HepG2 (cell line): ENCODE measurements around the gene JOSD2. TPM values are rescaled to one million over a fixed set of nuclear protein-coding genes. Genes with fewer than 3 reads are reported as not detected.

Experiments
- ATAC-seq: fragments of 200-7000 bp; cut with Tn5 transposase; 3 replicates; pipeline ENCODE4 v1.9.1; 2020; ENCODE audit warnings: mild to moderate bottlenecking, moderate library complexity
- BruUV-seq: library from RNA; stranded (reverse); fragments of 400-500 nt; replicated peaks from 2 replicates; lab custom pipeline; 2021; lab: Mats Ljungman, UMichigan
- CTCF ChIA-PET: fragments of 300-600 bp; formaldehyde crosslinking; extraction: SDS; loops from one replicate; lab custom pipeline; 2021; ENCODE audit warnings: low total read pairs, inconsistent platforms, low intra/inter-chr PET ratio; lab: Yijun Ruan, JAX
- POLR2A ChIA-PET: fragments of 350-600 bp; sonication (Branson Sonifier 250); formaldehyde crosslinking; loops from one replicate; lab custom pipeline; 2020; ENCODE audit warnings: antibody characterized with exemption, inconsistent platforms; lab: Yijun Ruan, JAX
- DNase-seq: peaks from one replicate; pipeline ENCODE4 v3.0.0-alpha.2; 2015; ENCODE audit warnings: low spot score
- FAIRE-seq: peaks from 3 replicates; lab custom pipeline; 2011; peaks lifted over from hg19 to GRCh38; lab: Jason Lieb, UNC
- H2AFZ ChIP-seq: one replicate; pipeline ENCODE4 v1.6.1; 2011; ENCODE audit warnings: low read length, inconsistent platforms
- H3K27ac ChIP-seq: fragments of 300-600 bp; 3 replicates; pipeline ENCODE4 v1.8.0; 2011; ENCODE audit warnings: mixed run types, mild to moderate bottlenecking, mixed read lengths, low read length, inconsistent platforms; ENCODE audit not compliant: insufficient read depth; ENCODE audit errors: extremely low read length
- H3K27me3 ChIP-seq, 2 experiments: fragments of 200-600 bp in 1 of 2; 2 replicates in 1 of 2; 3 replicates in 1 of 2; pipeline versions ENCODE4 v1.6.0 to v1.8.0; 2011; ENCODE audit warnings: low read length in 2 of 2, mild to moderate bottlenecking in 2 of 2, moderate library complexity in 2 of 2, inconsistent platforms in 1 of 2; ENCODE audit not compliant: insufficient read depth in 2 of 2, control insufficient read depth in 1 of 2
- H3K36me3 ChIP-seq, 2 experiments: fragments of 200-600 bp in 1 of 2; replicated peaks in 1 of 2; 2 replicates in 1 of 2; 3 replicates in 1 of 2; pipeline versions ENCODE4 v1.5.1 to v1.8.0; 2011; ENCODE audit warnings: low read length in 2 of 2, inconsistent platforms in 1 of 2; ENCODE audit not compliant: insufficient read depth in 2 of 2, control insufficient read depth in 1 of 2
- H3K4me1 ChIP-seq: 2 replicates; pipeline ENCODE4 v1.5.1; 2012; ENCODE audit warnings: low read length, inconsistent platforms; ENCODE audit not compliant: insufficient read depth
- H3K4me2 ChIP-seq: 2 replicates; pipeline ENCODE4 v1.6.0; 2011; ENCODE audit warnings: low read depth, low read length, inconsistent platforms
- H3K4me3 ChIP-seq, 3 experiments: fragments of 200-600 bp in 1 of 3; sonication (generic), shearing (Covaris generic) in 1 of 3; replicated peaks in 1 of 3; 2 replicates each; pipeline ENCODE4 v1.5.1; 2011 to 2016; ENCODE audit warnings: low read length in 3 of 3, inconsistent platforms in 2 of 3, low read depth in 2 of 3, mild to moderate bottlenecking in 2 of 3, control low read depth in 1 of 3, mixed read lengths in 1 of 3; ENCODE audit not compliant: insufficient read depth in 1 of 3
- H3K79me2 ChIP-seq: one replicate; pipeline ENCODE4 v1.6.1; 2011; ENCODE audit warnings: low read length, inconsistent platforms; ENCODE audit not compliant: insufficient read depth
- H3K9ac ChIP-seq: 2 replicates; pipeline ENCODE4 v1.6.0; 2011; ENCODE audit warnings: mild to moderate bottlenecking, low read depth, low read length, inconsistent platforms; ENCODE audit not compliant: insufficient read depth
- H3K9me3 ChIP-seq: 2 replicates; pipeline ENCODE4 v1.5.1; 2012; ENCODE audit warnings: mild to moderate bottlenecking, low read length
- H4K20me1 ChIP-seq: 2 replicates; pipeline ENCODE4 v1.6.0; 2011; ENCODE audit warnings: inconsistent platforms, mild to moderate bottlenecking, low read length, moderate library complexity; ENCODE audit not compliant: insufficient read depth
- CCDC6 ChIP-seq: sonication (generic); formaldehyde crosslinking; IDR thresholded peaks from 2 replicates; pipeline ENCODE4 v1.8.1; 2022; ENCODE audit warnings: mild to moderate bottlenecking, missing genetic modification reagents, moderate library complexity
- FOXA1 ChIP-seq, 2 experiments: fragments of 450-650 bp in 1 of 2; sonication (generic) in 1 of 2; formaldehyde crosslinking in 1 of 2; IDR thresholded peaks; 2 replicates each; pipeline versions ENCODE4 v1.4.0 to v1.6.1; 2016 to 2020; ENCODE audit warnings: missing genetic modification reagents in 1 of 2
- HOXA3 ChIP-seq: sonication (generic); formaldehyde crosslinking; IDR thresholded peaks from 2 replicates; pipeline ENCODE4 v1.5.0; 2020; ENCODE audit warnings: missing genetic modification reagents
- MAZ ChIP-seq, 2 experiments: sonication (generic) in 1 of 2; formaldehyde crosslinking in 1 of 2; IDR thresholded peaks; 2 replicates each; pipeline versions ENCODE4 v1.5.0 to v1.6.1; 2012 to 2020; ENCODE audit warnings: low read depth in 2 of 2, mild to moderate bottlenecking in 2 of 2, borderline replicate concordance in 1 of 2, improper control_type of control experiment in 1 of 2, low read length in 1 of 2, missing genetic modification reagents in 1 of 2, moderate library complexity in 1 of 2
- NR2F6 ChIP-seq, 2 experiments: IDR thresholded peaks; 2 replicates each; pipeline ENCODE4 v1.6.1; 2016; ENCODE audit warnings: antibody characterized with exemption in 1 of 2, mild to moderate bottlenecking in 1 of 2
- RXRA ChIP-seq: sonication (generic); formaldehyde crosslinking; IDR thresholded peaks from 2 replicates; pipeline ENCODE4 v1.5.1; 2020; ENCODE audit warnings: missing genetic modification reagents
- SALL1 ChIP-seq: sonication (generic); formaldehyde crosslinking; IDR thresholded peaks from 2 replicates; pipeline ENCODE4 v1.8.0; 2022; ENCODE audit warnings: mild to moderate bottlenecking, missing genetic modification reagents
- SMC3 ChIP-seq: IDR thresholded peaks from 2 replicates; pipeline ENCODE4 v1.6.1; 2011; ENCODE audit warnings: low read length, improper control_type of control experiment
- STAG1 ChIP-seq: sonication (generic); formaldehyde crosslinking; IDR thresholded peaks from 2 replicates; pipeline ENCODE4 v1.4.0; 2020; ENCODE audit warnings: missing genetic modification reagents
- XRCC5 ChIP-seq: fragments of 200-400 bp; formaldehyde crosslinking; optimal IDR thresholded peaks from 2 replicates; pipeline ENCODE3; 2017; ENCODE audit warnings: mild to moderate bottlenecking, low read length
- ZC3H4 ChIP-seq: sonication (generic); formaldehyde crosslinking; IDR thresholded peaks from 2 replicates; pipeline ENCODE4 v1.4.0; 2020; ENCODE audit warnings: missing genetic modification reagents, borderline replicate concordance
- ZIK1 ChIP-seq: sonication (generic); formaldehyde crosslinking; IDR thresholded peaks from 2 replicates; pipeline ENCODE4 v1.5.0; 2020; ENCODE audit warnings: mild to moderate bottlenecking, low read depth, missing genetic modification reagents, borderline replicate concordance
- ZNF547 ChIP-seq: sonication (generic); formaldehyde crosslinking; IDR thresholded peaks from 2 replicates; pipeline ENCODE4 v1.5.1; 2020; ENCODE audit warnings: mild to moderate bottlenecking, missing genetic modification reagents
- ZSCAN9 ChIP-seq: IDR thresholded peaks from 2 replicates; pipeline ENCODE4 v1.6.1; 2016; ENCODE audit warnings: borderline replicate concordance
- WGBS: methylation state at CpG from one replicate; pipeline ENCODE4 v1.1.6; 2017; ENCODE audit warnings: low lambda C conversion rate; 5-methylcytosine and 5-hydroxymethylcytosine counted together
- in situ Hi-C: cut with HindIII; loops from 2 replicates; pipeline ENCODE4 v1.10.0; 2017; ENCODE audit warnings: low pct_unique_long_range_greater_than_20kb; ENCODE audit not compliant: extremely low pct_ligation_motif_present
- intact Hi-C: fragments of 100-400 bp; cut with micrococcal nuclease; formaldehyde crosslinking; loops from one replicate; pipeline ENCODE4 v1.10.0; 2022; ENCODE audit not compliant: unreplicated experiment
- polyA plus RNA-seq, 8 experiments: library from polyadenylated mRNA; depleted of rRNA in 3 of 8; stranded (reverse) in 7 of 8; unstranded in 1 of 8; fragments of >200 nt; fragmentation: Illumina TruSeq in 4 of 8; extraction: Trizol in 4 of 8; gene quantifications; 2 replicates each; pipeline versions ENCODE4 v1.2.1 to v1.2.3, GENCODE V29; 2011 to 2016; ENCODE audit warnings: low read depth in 4 of 8, missing spikeins in 1 of 8, mixed read lengths in 1 of 8; ENCODE audit not compliant: insufficient read depth in 1 of 8
- total RNA-seq, 5 experiments: library from RNA; depleted of rRNA; stranded (reverse); fragments of >200 nt; fragmentation: Illumina TruSeq; extraction: Trizol; gene quantifications; 2 replicates each; pipeline ENCODE4 v1.2.3, GENCODE V29; 2016; ENCODE audit warnings: low read depth in 1 of 5

JOSD2 gene
- total and polyA plus RNA-seq, 2 of the 13 experiments (the other 11 are each of a cell fraction or from before 2014, with no cell fraction given): 2.0 to 4.1 TPM

DNA sequence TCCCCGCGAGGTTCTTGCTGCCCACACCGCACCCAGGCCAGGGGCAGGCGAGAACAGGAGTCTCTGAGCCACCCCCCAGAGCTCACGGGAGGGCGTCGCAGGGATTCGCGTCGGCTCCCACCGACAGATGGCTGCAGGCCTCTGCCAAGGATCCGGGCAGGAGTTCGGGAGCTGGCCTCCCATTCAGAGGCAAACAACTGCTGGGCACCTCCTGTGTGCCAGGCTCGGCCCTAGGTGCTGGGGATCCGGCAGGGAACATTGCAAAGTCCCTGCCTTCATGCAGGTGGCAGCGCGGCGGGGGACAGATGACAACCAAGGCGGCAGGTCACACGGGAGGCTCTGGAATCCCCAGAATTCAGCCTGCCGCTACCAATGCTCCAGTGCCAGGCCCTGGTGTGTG is 32.0 kb upstream of the JOSD2 start:
- no peak for FAIRE-seq
- ChIA-PET CTCF (no interaction called here), POLR2A (interaction anchor here (1.7 kb wide), 1 partner anchor 13 kb away, joined by 5 read pairs; no protein-coding TSS in a partner anchor)
- BruUV-seq: no TSS peak
- no peaks in the 10 kb centered on the region for H3K4me1 ChIP-seq
- H3K9ac ChIP-seq: no peak overlapping the region
- intact Hi-C loops: no loop called here
- no peak overlapping the region for H2AFZ ChIP-seq
- no peak overlapping the region for H3K4me3 ChIP-seq
- ATAC-seq: no peak
- TF ChIP-seq FOXA1 (IDR thresholded peaks at IDR 0.05) (no peak), FOXA1 (CRISPR knock-in tag; IDR thresholded peaks at IDR 0.05) (no peak)
- TF ChIP-seq, all 625 proteins: peak for 0
- H3K9me3 ChIP-seq: no peaks in the 10 kb centered on the region
- in situ Hi-C loops: loop anchor here (10.0 kb wide), 1 partner anchor 242 kb away; no protein-coding TSS in a partner anchor
- H4K20me1 ChIP-seq: no peaks in the 10 kb centered on the region
- H3K4me2 ChIP-seq: no peak overlapping the region
- no peak overlapping the region for H3K27ac ChIP-seq
- no peak for DNase-seq
- no peaks in the 10 kb centered on the region for H3K36me3 ChIP-seq
- 0% methylated on average over 1 of the region's 21 CpGs for WGBS
- peaks cover 0 to 11% of the 10 kb centered on the region in 2 experiments; a peak in 3 of 5 replicates for H3K27me3 ChIP-seq
- H3K79me2 ChIP-seq: no peaks in the 10 kb centered on the region

- WGBS: 13% methylated on average over 10 of the region's 15 CpGs
- Histone ChIP-seq H3K36me3 (no peaks in the 10 kb centered on the region), H3K27ac (no peak overlapping the region), H3K4me2 (no peak overlapping the region), H3K9ac (no peak overlapping the region), H3K4me1 (no peaks in the 10 kb centered on the region), H4K20me1 (no peaks in the 10 kb centered on the region), H2AFZ (no peak overlapping the region), H3K9me3 (no peaks in the 10 kb centered on the region), H3K4me3 (no peak overlapping the region), H3K27me3 (peaks cover 0 to 14% of the 10 kb centered on the region in 2 experiments; a peak in 1 of 5 replicates), H3K79me2 (no peaks in the 10 kb centered on the region)
- CTCF ChIA-PET: interaction anchor here (1.5 to 2.0 kb wide), 3 partner anchors 19 to 246 kb away, joined by 4 to 14 read pairs (median 9); no protein-coding TSS in a partner anchor
- BruUV-seq: no TSS peak
- ATAC-seq (peak; percentile 93), DNase-seq (peak; percentile 65), FAIRE-seq (peak; percentile 53)
- intact Hi-C loops: no loop called here
- in situ Hi-C loops: no loop called here
- POLR2A ChIA-PET: no interaction called here
- TF ChIP-seq XRCC5 (peak; percentile 72), RXRA (peak; percentile 24; the same call in 1 of the 2 replicates), SMC3 (peak; percentile 64), STAG1 (CRISPR knock-in tag) (peak; percentile 68), HOXA3 (no peak), ZC3H4 (CRISPR knock-in tag) (no peak), ZIK1 (no peak), ZSCAN9 (CRISPR knock-in tag) (no peak), CCDC6 (CRISPR knock-in tag) (no peak), MAZ (IDR thresholded peaks at IDR 0.05; ENCODE audit: borderline replicate concordance, low read depth, low read length) (0 out of 2 replicates have a peak, but pooled peaks have one; percentile 20), MAZ (CRISPR knock-in tag; IDR thresholded peaks at IDR 0.05; ENCODE audit: low read depth) (no peak), SALL1 (peak; percentile 16; the same call in 1 of the 2 replicates), NR2F6 (IDR thresholded peaks at IDR 0.05) (peak; percentile 74), NR2F6 (CRISPR knock-in tag; IDR thresholded peaks at IDR 0.05) (peak; percentile 79), ZNF547 (no peak)
Measured at GRCh38 chr19:50537769-50538230, 26.8 kb upstream of the JOSD2 start.
